Measurements from ENCODE around the gene PEX10.

DNA sequence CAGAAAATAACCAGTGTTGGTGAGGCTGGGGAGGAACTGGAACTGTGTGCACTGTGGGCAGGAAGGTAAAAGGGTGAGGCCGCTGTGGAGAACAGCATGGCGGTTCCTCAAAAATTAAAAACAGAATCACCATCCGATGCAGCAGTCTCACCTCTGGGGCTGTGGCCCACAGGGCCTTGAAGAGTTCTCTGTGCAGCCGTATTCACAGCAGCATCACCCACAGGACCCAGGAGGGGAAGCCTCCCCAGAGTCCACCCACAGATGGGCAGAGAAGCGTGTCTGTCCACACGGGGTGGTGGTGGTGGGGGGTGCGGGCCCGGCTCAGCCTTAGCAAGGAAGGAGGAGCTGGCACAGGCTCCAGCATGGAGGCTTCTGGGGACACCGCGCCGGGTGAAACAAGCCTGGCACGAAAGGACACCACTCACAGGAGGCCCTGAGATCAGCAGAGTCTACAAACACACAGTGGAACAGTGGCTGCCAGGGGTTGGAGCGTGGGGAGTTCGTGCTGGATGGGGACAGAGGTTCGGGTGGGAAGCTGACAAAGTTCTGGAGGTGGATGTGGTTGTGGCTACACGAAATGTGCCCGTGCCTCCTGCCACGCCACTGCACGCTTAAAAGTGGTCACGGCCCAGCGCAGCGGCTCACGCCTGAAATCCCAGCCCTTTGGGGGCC, 32.5 kb downstream of the PEX10 start:
- TF ChIP-seq MXI1 (conservative IDR thresholded peaks at IDR 0.05; ENCODE audit: poor library complexity, severe bottlenecking), result no peak
- TF ChIP-seq, protein P1, sequence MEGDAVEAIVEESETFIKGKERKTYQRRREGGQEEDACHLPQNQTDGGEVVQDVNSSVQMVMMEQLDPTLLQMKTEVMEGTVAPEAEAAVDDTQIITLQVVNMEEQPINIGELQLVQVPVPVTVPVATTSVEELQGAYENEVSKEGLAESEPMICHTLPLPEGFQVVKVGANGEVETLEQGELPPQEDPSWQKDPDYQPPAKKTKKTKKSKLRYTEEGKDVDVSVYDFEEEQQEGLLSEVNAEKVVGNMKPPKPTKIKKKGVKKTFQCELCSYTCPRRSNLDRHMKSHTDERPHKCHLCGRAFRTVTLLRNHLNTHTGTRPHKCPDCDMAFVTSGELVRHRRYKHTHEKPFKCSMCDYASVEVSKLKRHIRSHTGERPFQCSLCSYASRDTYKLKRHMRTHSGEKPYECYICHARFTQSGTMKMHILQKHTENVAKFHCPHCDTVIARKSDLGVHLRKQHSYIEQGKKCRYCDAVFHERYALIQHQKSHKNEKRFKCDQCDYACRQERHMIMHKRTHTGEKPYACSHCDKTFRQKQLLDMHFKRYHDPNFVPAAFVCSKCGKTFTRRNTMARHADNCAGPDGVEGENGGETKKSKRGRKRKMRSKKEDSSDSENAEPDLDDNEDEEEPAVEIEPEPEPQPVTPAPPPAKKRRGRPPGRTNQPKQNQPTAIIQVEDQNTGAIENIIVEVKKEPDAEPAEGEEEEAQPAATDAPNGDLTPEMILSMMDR (IDR thresholded peaks at IDR 0.05; ENCODE audit: poor library complexity, severe bottlenecking), result no peak
- TF ChIP-seq TAF1 (IDR thresholded peaks at IDR 0.05; ENCODE audit: low read depth), result no peak
- TF ChIP-seq EZH2 (IDR thresholded peaks at IDR 0.05; ENCODE audit: borderline replicate concordance, insufficient read depth, low read length, poor library complexity, severe bottlenecking), result no peak
- TF ChIP-seq, protein P2, sequence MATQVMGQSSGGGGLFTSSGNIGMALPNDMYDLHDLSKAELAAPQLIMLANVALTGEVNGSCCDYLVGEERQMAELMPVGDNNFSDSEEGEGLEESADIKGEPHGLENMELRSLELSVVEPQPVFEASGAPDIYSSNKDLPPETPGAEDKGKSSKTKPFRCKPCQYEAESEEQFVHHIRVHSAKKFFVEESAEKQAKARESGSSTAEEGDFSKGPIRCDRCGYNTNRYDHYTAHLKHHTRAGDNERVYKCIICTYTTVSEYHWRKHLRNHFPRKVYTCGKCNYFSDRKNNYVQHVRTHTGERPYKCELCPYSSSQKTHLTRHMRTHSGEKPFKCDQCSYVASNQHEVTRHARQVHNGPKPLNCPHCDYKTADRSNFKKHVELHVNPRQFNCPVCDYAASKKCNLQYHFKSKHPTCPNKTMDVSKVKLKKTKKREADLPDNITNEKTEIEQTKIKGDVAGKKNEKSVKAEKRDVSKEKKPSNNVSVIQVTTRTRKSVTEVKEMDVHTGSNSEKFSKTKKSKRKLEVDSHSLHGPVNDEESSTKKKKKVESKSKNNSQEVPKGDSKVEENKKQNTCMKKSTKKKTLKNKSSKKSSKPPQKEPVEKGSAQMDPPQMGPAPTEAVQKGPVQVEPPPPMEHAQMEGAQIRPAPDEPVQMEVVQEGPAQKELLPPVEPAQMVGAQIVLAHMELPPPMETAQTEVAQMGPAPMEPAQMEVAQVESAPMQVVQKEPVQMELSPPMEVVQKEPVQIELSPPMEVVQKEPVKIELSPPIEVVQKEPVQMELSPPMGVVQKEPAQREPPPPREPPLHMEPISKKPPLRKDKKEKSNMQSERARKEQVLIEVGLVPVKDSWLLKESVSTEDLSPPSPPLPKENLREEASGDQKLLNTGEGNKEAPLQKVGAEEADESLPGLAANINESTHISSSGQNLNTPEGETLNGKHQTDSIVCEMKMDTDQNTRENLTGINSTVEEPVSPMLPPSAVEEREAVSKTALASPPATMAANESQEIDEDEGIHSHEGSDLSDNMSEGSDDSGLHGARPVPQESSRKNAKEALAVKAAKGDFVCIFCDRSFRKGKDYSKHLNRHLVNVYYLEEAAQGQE (IDR thresholded peaks at IDR 0.05; ENCODE audit: borderline replicate concordance), result no peak
- no peak for TF ChIP-seq POLR2AphosphoS5 (IDR thresholded peaks at IDR 0.05)

Data from neural cell (in vitro differentiated cells).